NCI-H146 treated with DMSO at 0.1 percent for 48 hours (cell line): ENCODE data around the gene MEF2B.
"Not testable (repeated sequence)": the region's sequence is repeated elsewhere in the genome, so short reads cannot be mapped to it uniquely, and the experiment has no call there.

Source experiments
- DNase-seq: peaks from one replicate; lab custom pipeline; 2025; ENCODE audit not compliant: unreplicated experiment; lab: John Stamatoyannopoulos, UW

The MEF2B gene

DNA sequence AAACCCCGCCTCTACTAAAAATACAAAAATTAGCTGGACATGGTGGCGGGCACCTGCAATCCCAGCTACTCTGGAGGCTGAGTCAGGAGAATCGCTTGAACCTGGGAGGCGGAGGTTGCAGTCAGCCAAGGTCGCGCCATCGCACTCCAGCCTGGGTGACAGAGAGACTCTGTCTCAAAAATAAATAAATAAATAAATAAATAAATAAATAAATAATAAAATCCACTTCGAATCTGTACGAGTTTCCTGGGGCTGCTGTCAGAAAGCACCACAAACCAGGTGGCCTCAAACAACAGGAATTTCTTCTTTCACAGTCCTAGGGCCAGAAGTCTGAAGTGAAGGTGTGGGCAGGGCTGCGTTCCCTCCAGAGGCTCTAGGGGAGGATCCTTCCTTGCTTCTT is 67.5 kb downstream of the MEF2B start:
- not testable (repeated sequence) for DNase-seq

DNA sequence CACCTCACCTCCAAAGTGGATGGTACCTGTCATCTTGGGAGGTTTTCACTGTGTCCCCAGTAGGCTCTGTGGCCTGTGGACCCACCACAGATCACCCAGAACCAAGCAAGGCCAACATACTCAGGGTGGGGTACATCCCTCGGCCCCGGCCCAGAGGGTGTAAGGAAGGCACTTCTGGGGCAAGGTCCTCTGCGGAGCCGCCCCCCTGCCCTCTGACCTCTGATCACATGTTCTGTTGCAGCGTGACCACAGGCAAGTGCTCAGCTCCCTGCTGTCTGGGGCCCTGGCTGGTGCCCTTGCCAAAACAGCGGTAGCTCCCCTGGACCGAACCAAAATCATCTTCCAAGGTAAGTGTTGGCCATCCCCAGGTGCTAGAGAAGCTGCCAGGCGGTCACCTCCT is 68.5 kb downstream of the MEF2B start:
- DNase-seq: no peak

DNA sequence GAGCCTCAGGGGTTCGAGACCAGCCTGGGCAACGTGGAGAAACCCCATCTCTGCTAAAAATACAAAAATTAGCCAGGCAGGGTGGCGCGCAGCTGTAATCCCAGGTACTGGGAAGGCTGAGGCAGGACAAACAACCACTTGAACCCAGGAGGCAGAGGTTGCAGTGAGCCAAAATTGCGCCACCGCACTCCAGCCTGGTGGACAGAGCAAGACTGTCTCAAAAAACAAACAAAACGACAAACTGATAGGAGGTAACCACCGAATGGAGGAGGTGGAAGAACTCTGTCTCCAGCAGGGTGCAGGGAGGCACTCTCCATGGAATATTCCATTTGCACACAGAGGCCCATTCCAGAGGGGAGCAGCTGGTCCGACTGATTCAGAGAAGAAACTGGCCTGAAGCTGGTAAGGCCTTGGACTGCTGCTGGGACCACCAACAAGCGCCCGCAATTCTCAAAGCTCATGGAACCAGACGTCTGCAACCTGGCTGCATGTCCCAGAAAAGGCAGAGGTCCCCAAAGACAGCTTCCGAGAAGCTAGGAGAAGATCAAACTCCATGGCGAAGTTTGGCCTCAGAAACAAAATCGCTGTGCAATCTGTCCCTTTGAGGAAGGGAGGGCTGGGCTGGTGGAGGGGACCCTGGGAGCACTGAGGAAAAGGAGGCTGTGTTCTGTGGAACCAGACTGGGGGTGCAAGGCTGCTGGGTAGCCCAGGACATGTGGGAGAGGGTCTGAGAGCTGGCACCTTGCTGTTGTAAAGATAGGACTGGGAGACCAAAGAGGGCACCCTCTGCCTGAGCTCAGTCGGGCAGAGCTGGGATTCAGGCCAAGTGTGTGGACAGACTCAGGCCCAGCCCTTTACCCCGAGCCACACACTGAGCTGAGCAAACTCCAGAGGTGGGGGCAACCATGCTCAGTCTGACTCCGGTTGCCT is 71.1 kb downstream of the MEF2B start:
- no peak for DNase-seq

DNA sequence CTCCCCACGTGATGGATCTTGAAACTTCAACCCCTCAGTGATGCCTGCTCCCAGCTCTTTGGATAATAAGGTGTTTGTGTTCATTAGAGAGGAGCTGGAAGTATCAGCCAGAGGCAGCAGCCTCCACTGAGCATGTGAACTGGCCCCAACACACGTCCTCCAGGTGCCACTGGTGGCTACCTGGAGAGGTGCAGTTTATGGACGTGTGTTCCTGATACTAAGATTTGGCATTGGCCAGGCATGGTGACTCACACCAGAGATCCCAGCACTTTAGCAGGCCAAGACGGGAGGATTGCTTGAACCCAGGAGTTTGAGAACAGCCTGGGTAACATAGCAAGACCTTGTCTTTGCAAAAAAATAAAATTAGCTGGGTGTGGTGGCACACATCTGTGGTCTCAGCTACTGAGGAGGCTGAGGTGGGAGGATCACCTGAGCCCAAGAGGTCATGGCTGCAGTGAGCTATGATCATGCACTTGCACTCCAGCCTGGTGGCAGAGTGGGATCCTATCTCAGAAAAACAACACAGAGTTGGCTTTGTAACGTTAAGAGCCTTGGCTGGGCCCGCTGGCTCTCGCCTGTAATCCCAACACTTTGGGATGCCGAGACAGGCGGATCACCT is 71.9 kb downstream of the MEF2B start:
- no peak for DNase-seq

DNA sequence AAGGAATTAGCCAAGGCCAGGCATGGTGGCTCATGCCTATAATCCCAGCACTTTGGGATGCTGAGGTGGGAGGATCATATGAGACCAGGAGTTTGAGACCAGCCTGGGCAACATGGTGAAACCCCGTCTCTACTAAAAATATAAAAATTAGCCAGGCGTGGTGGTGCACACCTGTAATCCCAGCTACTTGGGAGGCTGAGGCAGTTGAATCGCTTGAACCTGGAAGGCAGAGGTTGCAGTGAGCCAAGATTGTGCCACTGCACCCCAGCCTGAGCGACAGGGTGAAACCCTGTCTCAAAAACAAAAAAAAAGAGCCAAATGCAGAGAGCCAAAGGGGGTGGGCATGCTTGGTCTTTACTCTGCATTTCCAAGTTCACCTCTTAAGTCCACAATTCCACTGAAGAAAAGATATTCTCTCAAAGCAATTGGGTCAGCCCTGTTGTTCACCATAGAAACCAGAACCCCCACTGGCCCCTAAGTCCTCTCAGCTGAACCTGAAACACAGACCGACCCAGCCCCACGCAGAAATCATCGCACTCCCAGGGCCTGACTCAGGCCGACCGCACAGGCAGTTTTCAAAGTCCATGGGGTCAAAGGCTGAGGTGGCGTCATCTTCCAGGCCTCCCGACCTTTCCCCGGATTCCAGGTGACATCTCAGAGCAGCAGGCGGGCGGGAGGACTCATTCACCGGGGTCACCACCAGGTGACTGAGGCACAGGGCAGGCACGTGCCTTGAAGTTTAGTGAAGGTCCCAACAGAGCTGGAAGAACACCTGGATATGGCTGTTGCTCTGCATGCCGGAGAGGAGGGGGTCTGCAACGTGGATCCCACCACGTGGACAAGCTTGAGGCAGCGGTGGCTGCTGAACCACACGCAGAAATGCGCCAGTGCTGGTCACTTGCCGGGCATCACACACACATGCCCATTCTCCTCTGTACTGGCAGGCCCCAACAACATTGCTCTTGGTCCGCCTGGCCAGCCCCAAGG is 73.1 kb downstream of the MEF2B start:
- no peak for DNase-seq

DNA sequence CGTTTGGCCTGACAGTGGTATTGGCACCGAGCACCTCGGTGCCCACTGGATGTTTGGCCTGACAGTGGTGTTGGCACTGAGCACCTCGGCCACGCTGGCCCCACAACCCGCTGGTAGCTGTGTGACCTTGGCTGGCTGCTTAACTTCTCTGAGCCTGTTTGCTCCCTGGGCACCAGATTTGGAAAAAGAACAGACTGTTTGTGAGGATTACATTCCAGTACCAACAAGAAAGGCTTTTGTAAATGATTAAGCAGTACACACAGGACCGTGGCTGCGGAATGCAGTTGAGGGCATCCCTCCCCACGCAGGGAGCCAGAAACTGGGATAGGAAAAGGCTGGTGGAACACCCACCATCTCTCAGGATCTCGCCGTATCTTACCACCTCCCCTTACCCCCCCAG is 74.4 kb downstream of the MEF2B start:
- no peak for DNase-seq
